Activated CD4-positive, alpha-beta T cell treated with anti-CD3 and anti-CD28 coated beads, Interleukin-2, amount 10 ng/mL, durations not matched to agents 7 days and 5 days (primary cell): Measurements from ENCODE around the gene LMOD2. TPM values are rescaled to one million over a fixed set of nuclear protein-coding genes. Genes with fewer than 3 reads are reported as not detected.

Experiments used
- CTCF ChIA-PET: fragments of 350-600 bp; sonication (Branson Sonifier 250); formaldehyde crosslinking; loops from one replicate; lab custom pipeline; 2021; ENCODE audit warnings: antibody characterized with exemption; lab: Charles Lee
- POLR2A ChIA-PET: fragments of 350-600 bp; sonication (Branson Sonifier 250); formaldehyde crosslinking; loops from one replicate; lab custom pipeline; 2021; ENCODE audit warnings: antibody characterized with exemption; lab: Charles Lee
- DNase-seq: peaks from one replicate; pipeline ENCODE4 v3.0.0-alpha.2; 2020
- H3K27ac Mint-ChIP-seq: one replicate; pipeline ENCODE4 v1.8.0; 2021; ENCODE audit warnings: mild to moderate bottlenecking, moderate library complexity, mixed read lengths
- H3K27me3 Mint-ChIP-seq: one replicate; pipeline ENCODE4 v1.8.0; 2021; ENCODE audit warnings: mixed read lengths
- H3K36me3 Mint-ChIP-seq: one replicate; pipeline ENCODE4 v1.8.0; 2021; ENCODE audit warnings: low read depth, mixed read lengths
- H3K4me1 Mint-ChIP-seq: one replicate; pipeline ENCODE4 v1.8.0; 2021; ENCODE audit warnings: mixed read lengths
- H3K4me3 Mint-ChIP-seq: one replicate; pipeline ENCODE4 v1.8.0; 2021; ENCODE audit warnings: mild to moderate bottlenecking, moderate library complexity, mixed read lengths
- H3K9me3 Mint-ChIP-seq: one replicate; pipeline ENCODE4 v1.8.0; 2021; ENCODE audit warnings: mixed read lengths
- total RNA-seq, 2 experiments: library from RNA; stranded (reverse); gene quantifications; one replicate each; pipeline ENCODE4 v1.2.3, GENCODE V29; 2021

The LMOD2 gene
- not detected for total RNA-seq

- H3K36me3 Mint-ChIP-seq = no peaks in the 10 kb centered on the region
These were observed at the start of gene LMOD2 for GRCh38 chr7:123655614-123656013. Gene LMOD2 (plus strand): TSS chr7:123655866. CDS start chr7:123655964, 98 bp downstream.

DNA sequence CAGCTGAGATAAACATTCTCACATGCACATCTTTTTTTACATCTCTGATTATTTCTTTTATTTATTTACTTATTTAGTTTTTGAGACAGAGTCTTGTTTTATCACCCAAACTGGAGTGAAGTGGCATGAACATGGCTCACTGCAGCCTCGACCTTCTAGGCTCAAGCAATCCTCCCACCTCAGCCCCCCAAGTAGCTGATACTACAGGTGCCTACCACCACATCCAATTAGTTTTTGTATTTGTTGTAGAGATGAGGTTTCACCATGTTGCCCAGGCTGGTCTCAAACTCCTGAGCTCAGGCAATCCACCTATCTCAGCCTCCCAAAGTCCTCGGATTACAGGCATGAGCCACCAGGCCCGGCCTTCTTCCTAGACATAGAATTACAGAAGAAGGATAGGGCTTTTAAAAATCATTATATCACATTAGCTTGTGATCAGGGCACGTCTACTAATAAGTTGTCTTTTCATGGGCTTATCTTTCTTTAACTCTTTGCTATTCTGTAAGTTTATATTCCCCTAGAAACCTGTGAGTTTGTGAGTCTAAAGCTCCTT lies 48.2 kb upstream of the LMOD2 start:
- peaks cover 3% of the 10 kb centered on the region for H3K27me3 Mint-ChIP-seq
- CTCF ChIA-PET = no interaction called here
- H3K36me3 Mint-ChIP-seq = no peaks in the 10 kb centered on the region
- no peak overlapping the region for H3K4me3 Mint-ChIP-seq
- no peaks in the 10 kb centered on the region for H3K9me3 Mint-ChIP-seq
- POLR2A ChIA-PET = no interaction called here
- H3K4me1 Mint-ChIP-seq = no peaks in the 10 kb centered on the region
- no peak overlapping the region for H3K27ac Mint-ChIP-seq
- DNase-seq = no peak

More at GRCh38 chr7:123655614-123656013, at the start of gene LMOD2:
- Mint-ChIP-seq H3K4me1 (no peaks in the 10 kb centered on the region), H3K27me3 (peaks cover 5% of the 10 kb centered on the region), H3K4me3 (no peak within 1 kb of the TSS), H3K27ac (no peak within 1 kb of the TSS), H3K9me3 (no peaks in the 10 kb centered on the region)
- ChIA-PET CTCF (interaction anchor here (1.4 kb wide), 1 partner anchor 10 kb away, joined by 3 read pairs; no protein-coding TSS in a partner anchor), POLR2A (no interaction called here)
- no peak for DNase-seq

DNA sequence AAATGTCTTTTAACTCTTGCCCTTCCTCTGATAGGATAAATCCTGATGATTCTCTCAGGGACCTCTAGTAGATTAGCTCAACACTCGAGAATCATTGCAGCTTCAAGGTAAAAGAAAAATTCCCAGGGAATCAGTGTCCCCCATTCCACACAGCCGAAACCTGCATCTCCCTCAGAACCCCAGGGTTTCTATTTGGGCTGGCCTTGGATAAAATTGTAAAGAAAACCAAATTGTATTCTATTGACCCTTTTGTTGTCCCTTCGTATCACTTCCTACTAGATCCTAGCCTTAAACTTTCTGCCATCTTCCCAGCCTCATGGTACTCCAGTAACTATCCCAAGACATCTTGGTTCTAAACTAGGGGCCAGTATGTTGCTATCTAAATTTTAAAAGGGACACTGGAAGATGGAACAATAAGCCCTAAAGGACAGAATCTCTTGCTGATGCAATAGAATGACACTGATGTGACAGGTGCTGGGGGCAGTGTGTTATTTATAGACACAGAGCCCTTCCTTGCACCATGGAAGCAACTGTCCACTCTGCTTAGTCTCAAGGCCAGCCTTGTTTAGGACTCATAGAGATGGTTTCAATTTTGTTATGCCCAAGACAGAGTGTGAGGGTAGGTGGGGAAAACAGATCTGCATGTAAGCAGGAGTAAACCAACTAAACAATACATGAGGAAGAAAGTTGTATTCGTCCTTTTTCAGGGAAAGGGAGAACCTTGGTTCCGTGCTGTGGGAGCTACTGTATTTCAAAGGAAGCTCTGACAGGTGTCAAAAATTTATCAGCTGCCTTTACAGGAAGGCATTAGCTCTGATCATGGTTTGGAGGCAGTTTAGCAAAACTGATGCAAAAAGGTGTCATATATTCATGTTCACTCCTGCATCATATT lies 46.4 kb upstream of the LMOD2 start:
- Mint-ChIP-seq H3K27ac (no peak overlapping the region), H3K4me3 (no peak overlapping the region), H3K9me3 (no peaks in the 10 kb centered on the region), H3K36me3 (no peaks in the 10 kb centered on the region), H3K4me1 (no peaks in the 10 kb centered on the region), H3K27me3 (peaks cover 6% of the 10 kb centered on the region)
- CTCF ChIA-PET = no interaction called here
- POLR2A ChIA-PET = no interaction called here
- no peak for DNase-seq

DNA sequence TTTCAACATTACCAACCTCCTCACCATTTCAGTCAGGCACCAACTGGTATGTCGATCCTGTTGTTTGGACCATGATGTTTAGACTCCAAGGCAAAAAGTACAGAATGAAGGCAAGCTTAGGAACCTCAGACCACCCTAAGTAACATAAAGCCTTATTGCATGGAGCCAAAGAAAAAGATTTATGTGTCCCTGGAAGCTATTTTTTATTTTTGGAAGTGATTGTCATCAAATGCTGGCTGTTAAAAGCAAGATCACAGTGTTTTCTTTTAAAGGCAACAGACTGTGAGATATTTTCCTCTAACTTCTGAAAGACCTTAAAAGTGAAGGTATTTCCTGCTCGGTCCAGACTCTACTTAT lies 45.8 kb upstream of the LMOD2 start:
- Mint-ChIP-seq H3K36me3 (no peaks in the 10 kb centered on the region), H3K27me3 (peaks cover 6% of the 10 kb centered on the region), H3K4me3 (no peak overlapping the region), H3K9me3 (no peaks in the 10 kb centered on the region), H3K4me1 (no peaks in the 10 kb centered on the region), H3K27ac (no peak overlapping the region)
- CTCF ChIA-PET = no interaction called here
- POLR2A ChIA-PET = no interaction called here
- DNase-seq = no peak

- Mint-ChIP-seq H3K4me3 (no peak overlapping the region), H3K4me1 (no peaks in the 10 kb centered on the region), H3K27ac (no peak overlapping the region), H3K9me3 (no peaks in the 10 kb centered on the region), H3K36me3 (no peaks in the 10 kb centered on the region), H3K27me3 (peaks cover 3% of the 10 kb centered on the region)
- POLR2A ChIA-PET = no interaction called here
- no peak for DNase-seq
- CTCF ChIA-PET = no interaction called here
These were observed 43.6 kb upstream of the LMOD2 start for GRCh38 chr7:123612024-123612423.

- Mint-ChIP-seq H3K36me3 (no peaks in the 10 kb centered on the region), H3K4me3 (no peak overlapping the region), H3K9me3 (no peaks in the 10 kb centered on the region), H3K27ac (no peak overlapping the region), H3K4me1 (no peaks in the 10 kb centered on the region), H3K27me3 (peaks cover 6% of the 10 kb centered on the region)
- ChIA-PET POLR2A (no interaction called here), CTCF (interaction anchor here (1.3 kb wide), 1 partner anchor 9 kb away, joined by 3 read pairs; no protein-coding TSS in a partner anchor)
- DNase-seq = no peak
These were observed 40.3 kb upstream of the LMOD2 start for GRCh38 chr7:123615344-123615743.

DNA sequence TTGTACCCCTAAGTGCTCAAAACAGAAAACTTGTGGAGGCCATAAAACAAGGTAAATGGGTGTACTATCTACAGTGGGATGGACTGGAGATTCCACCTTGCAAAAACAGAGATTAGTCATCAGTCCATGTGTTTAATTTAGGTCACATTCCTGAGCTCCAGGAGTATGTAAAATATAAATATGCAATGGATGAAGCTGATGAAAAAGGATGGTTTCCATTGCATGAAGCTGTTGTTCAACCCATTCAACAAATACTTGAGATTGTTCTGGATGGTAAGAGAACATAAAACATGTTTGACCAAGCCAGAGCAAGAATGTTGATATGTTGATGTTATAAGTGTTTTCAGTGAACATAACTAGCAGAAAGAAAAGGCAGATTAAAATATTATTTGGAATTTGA lies 39.4 kb upstream of the LMOD2 start:
- no peak for DNase-seq
- Mint-ChIP-seq H3K27ac (no peak overlapping the region), H3K4me3 (no peak overlapping the region), H3K9me3 (no peaks in the 10 kb centered on the region), H3K27me3 (peaks cover 6% of the 10 kb centered on the region), H3K36me3 (no peaks in the 10 kb centered on the region), H3K4me1 (no peaks in the 10 kb centered on the region)
- CTCF ChIA-PET = interaction anchor here (1.3 kb wide), 1 partner anchor 8 kb away, joined by 3 read pairs; no protein-coding TSS in a partner anchor
- POLR2A ChIA-PET = no interaction called here

DNA sequence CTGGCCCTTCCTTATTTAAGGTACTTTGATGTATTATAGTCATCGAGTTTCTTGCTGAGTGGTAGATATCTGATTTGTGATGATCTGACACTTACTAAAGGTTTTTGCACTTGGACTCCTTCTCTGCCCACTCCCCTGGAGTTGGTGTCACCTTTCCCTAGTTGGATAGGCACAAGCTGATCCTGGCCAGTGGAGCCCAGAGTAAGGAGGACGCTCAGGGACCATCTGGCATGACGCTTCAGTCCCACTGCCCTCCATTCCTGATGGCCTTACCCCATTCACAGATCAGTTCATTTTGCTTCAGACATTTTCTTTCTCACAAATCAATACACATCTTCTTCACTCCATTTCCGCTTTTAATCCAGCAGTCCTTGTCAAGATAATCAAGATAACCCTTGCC lies 34.0 kb upstream of the LMOD2 start:
- H3K4me3 Mint-ChIP-seq = no peak overlapping the region
- POLR2A ChIA-PET = no interaction called here
- H3K9me3 Mint-ChIP-seq = no peaks in the 10 kb centered on the region
- DNase-seq = no peak
- H3K27me3 Mint-ChIP-seq = peaks cover 4% of the 10 kb centered on the region
- H3K27ac Mint-ChIP-seq = no peak overlapping the region
- no peaks in the 10 kb centered on the region for H3K4me1 Mint-ChIP-seq
- H3K36me3 Mint-ChIP-seq = no peaks in the 10 kb centered on the region
- CTCF ChIA-PET = no interaction called here

DNA sequence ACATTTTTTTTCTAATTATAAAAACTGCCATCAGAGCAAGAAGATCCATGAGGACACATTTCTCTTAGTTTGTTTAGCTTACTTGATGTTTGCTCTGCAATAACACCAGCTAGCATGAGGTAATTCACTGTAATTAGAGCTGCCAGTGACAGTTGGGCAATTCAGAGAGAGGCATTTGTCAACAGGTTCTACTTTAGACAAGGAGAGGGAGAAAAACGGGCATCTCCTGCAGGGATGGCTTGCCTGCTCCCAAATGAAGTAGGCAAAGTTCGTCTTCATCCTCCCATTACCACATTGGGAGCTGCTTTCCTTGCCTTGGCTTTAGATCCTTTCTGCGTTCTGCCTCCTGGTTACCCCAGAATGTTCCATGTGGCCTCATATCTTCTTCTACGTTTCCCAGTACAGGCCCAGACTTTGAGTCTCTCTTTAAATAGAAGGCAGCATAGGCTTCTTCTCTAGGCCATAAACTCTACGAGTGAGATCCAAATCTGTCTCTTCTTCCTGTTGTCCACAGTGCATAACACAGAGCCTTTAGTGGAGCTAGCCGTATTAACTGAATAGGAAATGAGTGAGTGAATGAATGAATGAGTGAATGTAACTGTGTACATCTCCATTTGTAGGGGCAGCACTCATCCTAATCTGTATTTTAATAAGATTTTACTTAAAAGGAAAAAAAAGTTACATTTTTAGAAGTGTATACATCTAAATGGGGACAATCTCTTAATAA lies 32.8 kb upstream of the LMOD2 start:
- Mint-ChIP-seq H3K9me3 (no peaks in the 10 kb centered on the region), H3K27me3 (peaks cover 2% of the 10 kb centered on the region), H3K4me1 (no peaks in the 10 kb centered on the region), H3K27ac (no peak overlapping the region), H3K4me3 (no peak overlapping the region), H3K36me3 (no peaks in the 10 kb centered on the region)
- CTCF ChIA-PET = interaction anchor here (0.6 kb wide), 1 partner anchor 31 kb away, joined by 3 read pairs; no protein-coding TSS in a partner anchor
- no peak for DNase-seq
- POLR2A ChIA-PET = no interaction called here

DNA sequence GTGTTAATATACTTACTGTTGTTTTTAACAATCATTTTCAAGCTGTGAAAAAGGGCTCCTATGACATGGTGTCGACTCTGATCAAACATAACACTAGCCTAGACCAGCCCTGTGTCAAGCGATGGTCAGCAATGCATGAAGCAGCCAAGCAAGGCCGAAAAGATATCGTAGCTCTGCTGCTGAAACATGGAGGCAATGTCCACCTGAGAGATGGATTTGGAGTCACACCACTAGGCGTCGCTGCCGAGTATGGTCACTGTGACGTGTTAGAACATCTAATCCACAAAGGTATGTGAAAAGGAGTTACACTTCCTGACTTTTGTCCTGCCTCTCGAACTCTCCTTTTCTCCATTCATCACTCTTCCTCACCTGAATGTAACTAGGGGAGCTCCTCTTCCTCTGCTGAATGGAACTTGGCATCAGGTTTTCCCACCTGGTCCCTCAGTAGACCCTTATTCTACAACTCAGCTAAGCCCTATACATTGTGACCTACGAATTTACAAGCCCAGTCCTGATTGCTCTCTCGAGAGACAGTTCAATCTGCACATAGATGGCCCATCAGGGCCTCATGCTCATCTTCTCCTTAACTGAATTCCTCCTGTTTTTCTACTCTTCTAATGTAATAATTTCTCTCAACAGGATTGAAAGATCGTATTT lies 31.0 kb upstream of the LMOD2 start:
- Mint-ChIP-seq H3K27me3 (peaks cover 2% of the 10 kb centered on the region), H3K4me3 (no peak overlapping the region), H3K9me3 (no peaks in the 10 kb centered on the region), H3K36me3 (no peaks in the 10 kb centered on the region), H3K4me1 (no peaks in the 10 kb centered on the region), H3K27ac (no peak overlapping the region)
- peak; percentile 74 for DNase-seq
- ChIA-PET POLR2A (no interaction called here), CTCF (interaction anchor here (0.9 to 1.7 kb wide), 3 partner anchors 9 to 248 kb away, joined by 3 to 6 read pairs (median 3); no protein-coding TSS in a partner anchor)

DNA sequence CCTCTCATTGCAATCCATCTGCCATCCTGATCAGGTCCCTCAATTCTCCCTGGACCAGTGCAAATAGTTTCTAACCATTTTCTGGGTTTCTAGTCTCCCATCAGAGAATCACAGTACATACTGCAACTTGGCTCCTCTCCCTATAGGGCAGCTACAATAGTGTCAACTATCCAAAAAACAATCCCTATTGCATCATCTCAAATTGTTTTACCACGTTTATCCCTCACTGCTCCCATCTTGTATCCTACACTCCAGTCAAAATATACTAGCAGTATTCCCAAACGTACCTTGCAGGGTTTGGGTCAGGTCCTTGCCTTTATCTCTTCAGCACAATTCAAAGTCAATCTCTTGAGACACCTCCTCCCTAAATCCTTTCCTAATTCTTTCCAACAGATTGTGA lies 30.4 kb upstream of the LMOD2 start:
- Mint-ChIP-seq H3K4me1 (no peaks in the 10 kb centered on the region), H3K27me3 (peaks cover 2% of the 10 kb centered on the region), H3K36me3 (no peaks in the 10 kb centered on the region), H3K9me3 (no peaks in the 10 kb centered on the region), H3K27ac (no peak overlapping the region), H3K4me3 (no peak overlapping the region)
- ChIA-PET CTCF (interaction anchor here (1.7 kb wide), 1 partner anchor 247 kb away, joined by 6 read pairs; no protein-coding TSS in a partner anchor), POLR2A (no interaction called here)
- no peak for DNase-seq

GRCh38 chr7:123627851-123628250 lies 27.8 kb upstream of the LMOD2 start:
- H3K4me3 Mint-ChIP-seq = no peak overlapping the region
- no peak overlapping the region for H3K27ac Mint-ChIP-seq
- no peaks in the 10 kb centered on the region for H3K4me1 Mint-ChIP-seq
- no peaks in the 10 kb centered on the region for H3K36me3 Mint-ChIP-seq
- ChIA-PET POLR2A (no interaction called here), CTCF (no interaction called here)
- H3K27me3 Mint-ChIP-seq = peaks cover 2% of the 10 kb centered on the region
- no peaks in the 10 kb centered on the region for H3K9me3 Mint-ChIP-seq
- no peak for DNase-seq
